NCI-H748 treated with DMSO at 0.1 percent for 48 hours (cell line): Measurements from ENCODE around the gene ADAM12.

ENCODE experiments used
- DNase-seq: peaks from one replicate; lab custom pipeline; 2025; lab: John Stamatoyannopoulos, UW

The ADAM12 gene

GRCh38 chr10:126210051-126210651 is 178.1 kb downstream of the ADAM12 start:
- DNase-seq = no peak

GRCh38 chr10:126209451-126209850 is 178.8 kb downstream of the ADAM12 start:
- DNase-seq = no peak

- no peak for DNase-seq
Observed at GRCh38 chr10:126208726-126209302, 179.5 kb downstream of the ADAM12 start.

DNA sequence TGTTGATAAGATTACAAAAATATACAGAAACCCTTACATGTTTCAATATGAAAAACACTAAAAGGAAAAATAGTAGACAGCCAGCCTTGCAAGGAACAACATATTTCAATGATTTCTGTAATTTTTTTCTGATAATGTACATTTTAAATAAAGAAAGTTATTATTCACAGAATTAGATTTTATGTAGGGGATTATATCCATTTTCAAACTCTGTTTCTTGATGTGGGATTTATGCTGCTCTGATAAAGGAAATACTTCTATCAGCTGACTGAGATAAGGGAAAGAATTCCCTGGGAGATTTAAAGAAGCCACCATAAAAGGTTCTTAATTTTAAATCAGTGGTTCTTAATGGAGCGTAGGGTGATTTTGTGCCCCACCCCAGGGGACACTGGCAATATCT is 180.4 kb downstream of the ADAM12 start:
- DNase-seq = no peak

- DNase-seq = no peak
Observed at GRCh38 chr10:126207313-126207771, 180.9 kb downstream of the ADAM12 start.

GRCh38 chr10:126205486-126206205 is 182.6 kb downstream of the ADAM12 start:
- no peak for DNase-seq

- no peak for DNase-seq
Observed at GRCh38 chr10:126204320-126204719, 184.0 kb downstream of the ADAM12 start.

GRCh38 chr10:126203746-126204145 is 184.5 kb downstream of the ADAM12 start:
- DNase-seq = no peak

DNA sequence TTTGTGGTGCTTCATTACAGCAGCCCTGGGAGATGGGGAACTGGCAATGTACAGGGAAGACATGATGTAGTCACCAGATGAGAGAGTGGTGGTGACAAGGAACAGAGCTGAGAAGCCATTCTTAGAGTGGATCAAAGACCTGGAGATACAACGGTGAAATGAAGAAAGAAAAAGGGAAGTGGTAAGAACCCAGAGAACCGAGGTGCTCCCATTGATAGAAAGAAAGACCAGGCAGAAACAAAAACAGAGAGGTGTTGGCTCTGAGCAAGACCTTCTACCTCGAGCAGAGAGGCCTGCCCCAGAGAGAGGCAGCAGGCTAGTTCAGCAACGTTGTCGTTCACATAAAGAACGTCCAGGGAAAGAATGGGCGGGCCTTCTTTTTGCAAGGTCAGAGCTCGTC is 186.7 kb downstream of the ADAM12 start:
- no peak for DNase-seq

DNA sequence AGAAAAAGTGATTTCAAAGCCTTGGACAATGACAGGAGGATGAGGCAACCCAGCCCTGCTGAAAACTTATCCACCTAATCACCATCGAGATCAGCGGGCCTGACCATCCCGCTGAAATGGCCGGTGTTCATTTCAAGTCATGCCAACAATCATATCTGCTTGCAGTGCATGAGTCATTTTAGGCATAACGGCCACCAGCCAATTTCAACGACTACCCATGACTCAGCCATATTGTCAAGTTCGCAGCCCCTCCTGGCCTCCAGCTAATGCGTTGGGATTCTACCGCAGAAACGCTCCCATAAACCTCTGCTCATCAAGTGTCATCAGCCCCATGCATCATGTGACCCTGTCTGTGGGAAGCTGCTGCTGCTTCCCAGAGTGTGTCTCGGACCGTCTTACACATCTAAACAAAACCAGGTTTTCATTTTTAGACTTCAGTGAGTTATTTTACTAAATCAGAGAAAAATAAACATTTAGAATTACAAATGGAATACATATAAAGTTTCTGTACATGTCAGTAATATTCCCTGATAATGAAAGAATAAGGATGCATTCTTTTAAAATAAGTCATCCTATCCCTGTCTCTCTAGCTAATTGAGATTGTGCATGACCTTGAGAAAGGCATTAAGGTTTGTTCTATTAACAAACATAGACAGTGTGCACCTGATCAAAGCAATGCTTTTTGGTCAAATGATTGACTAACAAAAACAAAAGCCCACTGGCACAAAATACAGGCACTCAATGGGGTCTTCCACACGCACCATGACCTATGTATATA is 188.9 kb downstream of the ADAM12 start:
- DNase-seq = no peak

GRCh38 chr10:126198681-126199080 is 189.6 kb downstream of the ADAM12 start:
- no peak for DNase-seq

- DNase-seq = no peak
Observed at GRCh38 chr10:126197036-126197543, 191.2 kb downstream of the ADAM12 start.

DNA sequence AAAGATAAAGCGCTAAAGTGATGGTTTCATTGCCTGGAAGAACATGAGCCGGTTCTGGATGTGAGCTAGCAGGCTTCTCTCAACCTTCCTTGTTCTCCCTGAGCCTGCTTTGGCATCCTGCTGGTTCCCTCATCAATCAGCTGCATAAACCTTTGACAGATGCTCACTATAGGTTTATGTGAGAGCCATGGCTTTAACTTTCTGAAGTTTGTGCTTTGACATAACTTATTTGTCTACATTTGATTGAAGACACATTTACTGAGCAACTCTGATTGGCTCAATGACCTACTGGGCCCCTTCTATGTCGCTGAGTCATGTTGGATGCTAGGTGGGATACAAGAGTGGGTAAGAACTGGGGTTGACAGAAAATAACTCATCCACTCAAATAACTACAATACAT is 192.0 kb downstream of the ADAM12 start:
- DNase-seq = no peak

DNA sequence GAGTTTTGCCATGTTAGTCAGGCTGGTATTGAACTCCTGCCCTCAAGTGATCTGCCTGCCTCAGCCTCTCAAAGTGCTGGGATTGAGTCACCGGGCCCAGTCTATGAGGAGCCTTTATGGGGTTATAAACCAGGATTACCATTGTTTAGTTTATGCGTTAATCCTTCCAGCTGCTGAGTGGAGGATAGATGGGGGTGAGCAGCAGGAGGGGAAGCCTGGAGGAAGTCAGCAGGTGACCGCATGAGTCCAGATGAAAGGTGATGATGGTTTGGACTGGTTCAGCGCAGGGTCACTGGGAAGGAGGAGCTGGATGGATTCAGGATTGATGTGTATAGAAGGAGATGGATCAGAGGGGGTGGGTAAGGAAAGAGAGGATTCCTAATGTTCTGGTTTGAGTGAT is 197.1 kb downstream of the ADAM12 start:
- no peak for DNase-seq

DNA sequence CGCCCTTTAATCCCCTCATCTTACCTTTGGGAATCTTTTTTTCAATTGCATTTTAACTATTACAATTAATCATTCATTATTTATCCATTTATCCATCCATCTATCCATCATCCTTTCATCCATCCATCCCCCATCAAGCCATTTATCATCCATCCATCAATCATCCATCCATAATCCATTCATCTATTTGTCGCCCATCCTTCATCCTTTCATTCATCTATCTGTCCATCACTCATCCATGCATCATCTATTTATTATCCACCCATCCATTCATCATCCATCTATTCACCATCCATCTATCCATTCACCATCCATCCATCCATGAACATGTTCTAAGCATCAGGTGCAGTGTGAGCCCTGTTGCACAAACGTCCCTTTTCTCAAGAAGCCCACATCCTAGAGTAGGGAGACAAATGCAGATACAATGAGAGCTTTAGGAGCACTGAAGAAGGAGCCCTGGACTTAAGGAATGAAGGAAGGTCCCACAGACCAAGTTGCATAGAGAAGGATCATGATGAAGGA is 199.5 kb downstream of the ADAM12 start:
- no peak for DNase-seq

GRCh38 chr10:126187399-126187798 is 200.9 kb downstream of the ADAM12 start:
- no peak for DNase-seq

DNA sequence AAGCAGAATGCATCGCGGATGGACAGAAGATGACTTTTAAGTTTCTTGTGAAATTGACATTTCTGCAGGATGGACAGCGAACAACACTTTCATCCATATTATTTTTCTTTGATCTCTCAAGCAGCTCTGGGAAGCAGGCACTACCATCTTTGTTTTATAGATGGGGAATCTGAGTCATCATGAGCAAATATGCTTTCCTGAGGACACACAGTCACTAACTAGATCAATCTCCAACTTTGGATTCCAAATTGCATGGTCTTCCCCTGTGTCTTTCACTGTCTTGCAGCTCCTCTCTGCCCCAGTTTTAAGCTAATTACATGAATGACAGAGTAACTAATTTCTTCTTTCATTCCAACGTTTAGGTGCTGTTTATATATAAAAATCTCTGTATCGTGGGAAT is 201.5 kb downstream of the ADAM12 start:
- no peak for DNase-seq

- no peak for DNase-seq
Observed at GRCh38 chr10:126185676-126186447, 202.4 kb downstream of the ADAM12 start.

GRCh38 chr10:126181626-126182025 is 206.7 kb downstream of the ADAM12 start:
- DNase-seq = no peak

- DNase-seq = no peak
Observed at GRCh38 chr10:126179637-126180036, 208.6 kb downstream of the ADAM12 start.

- DNase-seq = no peak
Observed at GRCh38 chr10:126177417-126178030, 210.8 kb downstream of the ADAM12 start.
